ENCODE measurements around the gene PAX8. TPM values are rescaled to one million over a fixed set of nuclear protein-coding genes. Genes with fewer than 3 reads are reported as not detected.
"Not testable (repeated sequence)": the region's sequence is repeated elsewhere in the genome, so short reads cannot be mapped to it uniquely, and the experiment has no call there.

PAX8 gene
- total RNA-seq, 1 donor from 2014 or later, result 2.1 TPM

GRCh38 chr2:113316085-113316484 lies 37.4 kb upstream of the PAX8 start:
- Mint-ChIP-seq H3K4me1 (ENCODE audit: unreplicated experiment) (peaks cover 24% of the 10 kb centered on the region), H3K4me3 (ENCODE audit: unreplicated experiment) (no peak overlapping the region), H3K27me3 (ENCODE audit: unreplicated experiment) (no peaks in the 10 kb centered on the region), H3K27ac (ENCODE audit: unreplicated experiment) (no peak overlapping the region), H3K9me3 (ENCODE audit: unreplicated experiment) (no peaks in the 10 kb centered on the region), H3K36me3 (ENCODE audit: low read depth, unreplicated experiment) (no peaks in the 10 kb centered on the region)
- DNase-seq (ENCODE audit: low spot score), result no peak
- no peak for TF ChIP-seq CTCF (IDR thresholded peaks at IDR 0.05; ENCODE audit: unreplicated experiment)

- H3K4me1 Mint-ChIP-seq (ENCODE audit: unreplicated experiment), result peaks cover 26% of the 10 kb centered on the region
- not testable (repeated sequence) for H3K27ac Mint-ChIP-seq (ENCODE audit: unreplicated experiment); H3K9me3 Mint-ChIP-seq (ENCODE audit: unreplicated experiment); DNase-seq (ENCODE audit: low spot score); H3K36me3 Mint-ChIP-seq (ENCODE audit: low read depth, unreplicated experiment); H3K27me3 Mint-ChIP-seq (ENCODE audit: unreplicated experiment); H3K4me3 Mint-ChIP-seq (ENCODE audit: unreplicated experiment)
These were observed 35.9 kb upstream of the PAX8 start for GRCh38 chr2:113314663-113315062.

- DNase-seq (ENCODE audit: low spot score); H3K9me3 Mint-ChIP-seq (ENCODE audit: unreplicated experiment); H3K27ac Mint-ChIP-seq (ENCODE audit: unreplicated experiment); H3K36me3 Mint-ChIP-seq (ENCODE audit: low read depth, unreplicated experiment); H3K4me3 Mint-ChIP-seq (ENCODE audit: unreplicated experiment); H3K27me3 Mint-ChIP-seq (ENCODE audit: unreplicated experiment): not testable (repeated sequence)
- H3K4me1 Mint-ChIP-seq (ENCODE audit: unreplicated experiment), result peaks cover 26% of the 10 kb centered on the region
These were observed 35.5 kb upstream of the PAX8 start for GRCh38 chr2:113314176-113314575.

GRCh38 chr2:113311781-113312180 lies 33.1 kb upstream of the PAX8 start:
- H3K36me3 Mint-ChIP-seq (ENCODE audit: low read depth, unreplicated experiment); H3K4me3 Mint-ChIP-seq (ENCODE audit: unreplicated experiment); H3K27me3 Mint-ChIP-seq (ENCODE audit: unreplicated experiment); H3K9me3 Mint-ChIP-seq (ENCODE audit: unreplicated experiment); DNase-seq (ENCODE audit: low spot score); H3K27ac Mint-ChIP-seq (ENCODE audit: unreplicated experiment): not testable (repeated sequence)
- peaks cover 20% of the 10 kb centered on the region for H3K4me1 Mint-ChIP-seq (ENCODE audit: unreplicated experiment)

GRCh38 chr2:113311191-113311590 lies 32.5 kb upstream of the PAX8 start:
- not testable (repeated sequence) for DNase-seq (ENCODE audit: low spot score); H3K27me3 Mint-ChIP-seq (ENCODE audit: unreplicated experiment); H3K36me3 Mint-ChIP-seq (ENCODE audit: low read depth, unreplicated experiment); H3K27ac Mint-ChIP-seq (ENCODE audit: unreplicated experiment); H3K4me3 Mint-ChIP-seq (ENCODE audit: unreplicated experiment); H3K9me3 Mint-ChIP-seq (ENCODE audit: unreplicated experiment)
- peaks cover 20% of the 10 kb centered on the region for H3K4me1 Mint-ChIP-seq (ENCODE audit: unreplicated experiment)

- no peak overlapping the region for H3K27ac Mint-ChIP-seq (ENCODE audit: unreplicated experiment)
- no peak for TF ChIP-seq CTCF (IDR thresholded peaks at IDR 0.05; ENCODE audit: unreplicated experiment)
- H3K4me1 Mint-ChIP-seq (ENCODE audit: unreplicated experiment), result peaks cover 20% of the 10 kb centered on the region
- no peak overlapping the region for H3K4me3 Mint-ChIP-seq (ENCODE audit: unreplicated experiment)
- H3K9me3 Mint-ChIP-seq (ENCODE audit: unreplicated experiment), result no peaks in the 10 kb centered on the region
- peaks cover 2% of the 10 kb centered on the region for H3K27me3 Mint-ChIP-seq (ENCODE audit: unreplicated experiment)
- no peak for DNase-seq (ENCODE audit: low spot score)
- no peaks in the 10 kb centered on the region for H3K36me3 Mint-ChIP-seq (ENCODE audit: low read depth, unreplicated experiment)
These were observed 31.1 kb upstream of the PAX8 start for GRCh38 chr2:113309655-113310387.

GRCh38 chr2:113308784-113309183 lies 30.1 kb upstream of the PAX8 start:
- H3K4me3 Mint-ChIP-seq (ENCODE audit: unreplicated experiment); H3K27me3 Mint-ChIP-seq (ENCODE audit: unreplicated experiment); H3K9me3 Mint-ChIP-seq (ENCODE audit: unreplicated experiment); H3K27ac Mint-ChIP-seq (ENCODE audit: unreplicated experiment); H3K36me3 Mint-ChIP-seq (ENCODE audit: low read depth, unreplicated experiment); DNase-seq (ENCODE audit: low spot score): not testable (repeated sequence)
- peaks cover 23% of the 10 kb centered on the region for H3K4me1 Mint-ChIP-seq (ENCODE audit: unreplicated experiment)

GRCh38 chr2:113306207-113306606 lies 27.5 kb upstream of the PAX8 start:
- not testable (repeated sequence) for DNase-seq (ENCODE audit: low spot score); H3K9me3 Mint-ChIP-seq (ENCODE audit: unreplicated experiment); H3K27ac Mint-ChIP-seq (ENCODE audit: unreplicated experiment); H3K4me3 Mint-ChIP-seq (ENCODE audit: unreplicated experiment); H3K36me3 Mint-ChIP-seq (ENCODE audit: low read depth, unreplicated experiment); H3K27me3 Mint-ChIP-seq (ENCODE audit: unreplicated experiment)
- peaks cover 17% of the 10 kb centered on the region for H3K4me1 Mint-ChIP-seq (ENCODE audit: unreplicated experiment)

GRCh38 chr2:113305749-113306148 lies 27.0 kb upstream of the PAX8 start:
- not testable (repeated sequence) for H3K4me3 Mint-ChIP-seq (ENCODE audit: unreplicated experiment); H3K27ac Mint-ChIP-seq (ENCODE audit: unreplicated experiment); H3K9me3 Mint-ChIP-seq (ENCODE audit: unreplicated experiment); DNase-seq (ENCODE audit: low spot score); H3K36me3 Mint-ChIP-seq (ENCODE audit: low read depth, unreplicated experiment); H3K27me3 Mint-ChIP-seq (ENCODE audit: unreplicated experiment)
- H3K4me1 Mint-ChIP-seq (ENCODE audit: unreplicated experiment), result peaks cover 14% of the 10 kb centered on the region

Data from endothelial cell (in vitro differentiated cells).